HG02642 (cell line): ENCODE results near the gene SCYL1.
A peak's percentile ranks its signal among the peaks of the same experiment; 100 is the strongest.

Source experiments
- ATAC-seq: cut with Tn5 transposase; IDR thresholded peaks from one replicate; pipeline ENCODE4 v1.9.1; 2021; ENCODE audit warnings: mild to moderate bottlenecking; ENCODE audit not compliant: unreplicated experiment, poor library complexity

Gene SCYL1

GRCh38 chr11:65532388-65533064 is 7.6 kb downstream of the SCYL1 start:
- ATAC-seq, result no peak

GRCh38 chr11:65535102-65535501 is 10.2 kb downstream of the SCYL1 start:
- no peak for ATAC-seq

GRCh38 chr11:65536412-65537295 is 11.8 kb downstream of the SCYL1 start:
- ATAC-seq, result no peak

- ATAC-seq, result no peak
These were observed 12.4 kb downstream of the SCYL1 start for GRCh38 chr11:65537296-65537597.

GRCh38 chr11:65537620-65538231 is 12.8 kb downstream of the SCYL1 start:
- no peak for ATAC-seq

- ATAC-seq, result no peak
These were observed 13.5 kb downstream of the SCYL1 start for GRCh38 chr11:65538232-65538914.

GRCh38 chr11:65538915-65539743 is 14.2 kb downstream of the SCYL1 start:
- ATAC-seq, result no peak

GRCh38 chr11:65539744-65540289 is 14.9 kb downstream of the SCYL1 start:
- ATAC-seq, result peak; percentile 54

- peak; percentile 73 for ATAC-seq
These were observed 15.6 kb downstream of the SCYL1 start for GRCh38 chr11:65540290-65541092.

- ATAC-seq, result no peak
These were observed 16.5 kb downstream of the SCYL1 start for GRCh38 chr11:65541093-65541982.

GRCh38 chr11:65542738-65543390 is 18.0 kb downstream of the SCYL1 start:
- no peak for ATAC-seq

GRCh38 chr11:65545853-65546216 is 21.0 kb downstream of the SCYL1 start:
- no peak for ATAC-seq

GRCh38 chr11:65546217-65546958 is 21.5 kb downstream of the SCYL1 start:
- ATAC-seq, result peak; percentile 82

- no peak for ATAC-seq
These were observed 22.7 kb downstream of the SCYL1 start for GRCh38 chr11:65547446-65548125.

GRCh38 chr11:65548395-65548794 is 23.5 kb downstream of the SCYL1 start:
- no peak for ATAC-seq

- no peak for ATAC-seq
These were observed 24.2 kb downstream of the SCYL1 start for GRCh38 chr11:65549096-65549495.
